Activated CD8-positive, alpha-beta memory T cell treated with anti-CD3 and anti-CD28 coated beads for 24 hours (primary cell): Measurements from ENCODE around the gene ADI1.

Experiments used
- DNase-seq: peaks from one replicate; pipeline ENCODE4 v3.0.0-alpha.2; 2020

ADI1 gene

GRCh38 chr2:3461801-3462492 lies 57.4 kb downstream of the ADI1 start:
- no peak for DNase-seq

DNA sequence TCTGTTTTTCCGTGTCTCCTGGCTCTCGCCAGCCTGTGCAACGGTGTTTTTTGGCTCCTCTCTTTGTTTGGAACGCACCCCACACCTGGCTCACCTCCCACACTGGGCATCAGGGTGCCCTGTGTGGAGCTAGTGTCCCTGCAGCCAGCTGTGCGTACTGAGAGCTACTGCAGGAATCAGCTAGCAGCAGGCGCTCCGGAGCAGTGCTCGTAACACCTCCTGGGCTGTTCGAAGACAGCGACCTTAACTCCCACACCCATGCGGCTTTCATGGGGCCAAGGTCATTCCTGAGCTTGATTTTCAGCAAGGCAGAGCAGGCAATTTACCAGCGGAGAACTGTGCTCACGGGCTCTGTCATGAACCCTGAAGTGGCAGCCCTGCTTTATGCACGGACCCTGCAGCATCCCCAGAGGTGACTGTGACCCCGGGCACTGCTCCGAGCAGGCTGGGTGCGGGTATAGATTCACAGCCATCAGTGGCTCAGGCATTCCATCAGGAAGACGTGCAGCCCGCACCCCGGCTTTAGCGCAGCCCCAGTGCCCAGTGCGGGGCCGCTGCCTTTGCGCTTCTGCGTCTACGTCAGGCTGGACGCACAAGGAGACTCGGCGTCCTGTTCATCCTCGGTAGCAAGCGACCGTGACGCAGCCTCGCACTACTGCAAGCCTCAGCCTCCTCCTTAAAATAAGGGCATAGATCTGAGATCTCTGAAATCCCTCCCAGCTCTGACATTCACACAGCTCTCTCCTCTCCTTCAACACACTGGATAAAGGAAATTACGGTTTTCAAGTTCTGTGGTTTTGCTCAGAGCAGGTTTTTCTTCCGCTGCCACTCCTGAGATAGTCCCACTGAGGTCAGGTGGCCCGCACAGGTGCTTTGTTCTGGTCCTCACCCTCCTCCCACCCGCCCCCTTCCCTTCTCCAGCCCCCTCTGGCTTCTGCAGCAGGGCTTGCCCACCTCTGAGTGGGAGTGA lies 58.2 kb downstream of the ADI1 start:
- no peak for DNase-seq

DNA sequence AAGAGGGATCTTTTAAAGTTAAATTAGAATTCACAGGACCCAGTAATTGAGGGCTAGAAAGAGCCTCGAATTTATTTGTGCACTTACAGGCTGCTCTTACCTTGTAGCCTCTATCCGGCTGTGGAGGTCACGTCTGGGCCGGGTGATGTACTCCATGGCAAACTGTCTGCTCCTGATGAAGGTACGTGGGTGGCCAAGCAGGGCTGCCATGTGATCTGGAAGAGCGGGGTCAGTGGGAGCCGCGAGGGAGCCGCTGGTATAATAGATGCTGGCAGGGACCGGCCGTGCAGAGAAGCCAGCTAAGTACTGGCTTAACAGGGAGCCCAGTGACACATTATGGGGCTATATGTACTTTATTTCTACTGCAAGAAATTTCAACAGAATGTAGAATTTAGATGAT lies 59.2 kb downstream of the ADI1 start:
- DNase-seq, result no peak

DNA sequence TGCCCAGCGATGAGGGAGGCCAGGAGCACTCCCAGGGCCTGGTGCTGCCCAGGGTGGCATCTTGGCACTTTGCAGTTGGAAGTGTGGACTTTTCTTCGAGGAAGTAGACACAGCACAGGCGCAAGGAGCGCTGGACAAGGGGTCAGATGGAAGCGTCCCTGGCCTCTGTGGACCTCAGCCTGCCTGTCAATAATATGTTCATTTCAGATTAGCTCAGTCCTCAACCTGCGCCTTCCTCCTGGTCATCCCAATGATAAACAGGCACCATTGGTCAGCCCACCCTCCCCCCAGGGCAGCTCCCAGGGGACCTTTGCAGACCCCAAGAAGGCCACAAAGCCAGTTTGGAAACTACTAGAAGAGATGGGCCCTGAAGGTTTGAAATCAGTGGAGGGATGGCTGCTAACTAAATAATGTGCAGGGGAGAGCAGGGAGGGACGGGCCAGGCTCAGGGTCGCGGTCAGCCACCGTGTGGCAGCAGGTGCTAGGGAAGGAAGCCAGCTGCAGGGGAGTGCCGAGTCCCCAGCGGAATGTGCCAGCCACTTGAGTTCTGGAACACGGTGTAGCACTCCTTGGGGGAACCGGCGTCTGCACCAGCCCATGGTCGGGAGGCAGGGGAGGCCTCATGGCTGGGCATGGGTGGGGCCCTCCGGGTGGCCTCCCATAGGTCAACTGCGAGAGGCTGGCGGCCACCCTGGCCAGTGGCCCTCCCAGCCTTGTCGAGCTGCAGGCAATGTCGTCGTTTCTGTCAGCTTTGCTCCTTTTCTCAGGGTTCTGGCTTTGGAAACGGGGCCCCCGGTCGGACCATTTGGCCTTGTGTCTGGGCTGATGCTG lies 59.9 kb downstream of the ADI1 start:
- DNase-seq, result no peak

- DNase-seq, result no peak
These were observed 60.7 kb downstream of the ADI1 start for GRCh38 chr2:3458396-3459184.

DNA sequence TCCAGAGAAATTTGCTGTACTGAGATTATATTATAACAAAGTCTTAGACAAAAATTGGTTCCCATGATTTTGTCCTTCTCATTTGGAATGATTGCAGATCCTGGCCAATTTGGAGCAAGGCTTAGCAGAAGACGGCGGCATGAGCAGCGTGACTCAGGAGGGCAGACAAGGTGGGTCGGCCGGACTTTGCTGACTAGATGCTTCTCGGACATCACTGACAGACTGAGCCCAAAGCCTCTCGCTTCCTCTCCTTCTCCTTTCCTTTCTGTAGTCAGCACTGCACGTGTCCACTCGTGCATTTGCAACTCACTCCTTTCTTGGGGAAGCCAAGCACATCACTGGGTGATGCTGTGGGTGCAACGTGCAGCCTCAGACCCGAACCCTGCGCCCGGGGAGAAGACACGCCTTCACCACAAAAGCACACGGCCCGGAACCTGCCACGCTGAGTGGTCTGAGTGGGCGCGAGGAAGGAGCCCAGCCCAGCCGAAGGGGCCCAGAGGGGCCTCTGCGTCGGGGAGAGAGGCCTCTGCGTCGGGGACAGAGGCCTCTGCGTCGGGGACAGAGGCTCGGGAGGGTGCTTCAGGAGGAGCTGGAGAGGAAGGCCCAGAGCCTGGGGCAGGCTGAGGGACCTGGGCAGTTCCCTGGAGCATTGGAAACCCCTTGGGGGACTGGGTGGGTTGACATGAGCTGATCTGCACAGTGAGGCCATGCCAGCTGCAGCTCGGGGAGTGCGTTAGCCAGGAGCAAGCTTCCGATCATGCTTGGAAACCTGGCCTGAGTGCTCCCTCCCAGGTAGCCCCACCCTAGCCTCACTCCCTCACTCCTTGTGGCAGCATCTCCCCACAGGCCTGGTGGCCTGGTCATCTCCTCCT lies 61.6 kb downstream of the ADI1 start:
- no peak for DNase-seq

DNA sequence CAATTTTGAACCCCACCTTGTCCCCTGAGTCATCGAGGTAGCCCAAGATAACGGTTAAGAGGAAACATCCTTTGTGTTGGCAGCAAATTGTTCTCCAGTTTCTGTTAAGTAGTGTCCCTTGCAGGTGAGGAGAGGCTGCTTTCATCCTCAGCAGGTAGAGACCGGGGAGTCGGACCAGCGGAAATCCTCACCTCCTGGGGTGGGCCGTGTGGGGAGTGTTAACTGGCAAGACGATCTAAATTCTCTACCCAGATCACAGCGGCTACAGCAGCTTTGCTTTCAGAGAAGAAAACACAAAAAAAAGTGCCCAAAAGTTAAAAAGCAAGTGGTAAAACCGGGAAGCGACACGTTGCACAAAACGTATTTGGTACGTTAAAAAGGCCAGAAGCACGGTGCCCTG lies 63.2 kb downstream of the ADI1 start:
- peak; percentile 15 for DNase-seq

GRCh38 chr2:3454802-3455201 lies 64.5 kb downstream of the ADI1 start:
- DNase-seq, result peak; percentile 46

DNA sequence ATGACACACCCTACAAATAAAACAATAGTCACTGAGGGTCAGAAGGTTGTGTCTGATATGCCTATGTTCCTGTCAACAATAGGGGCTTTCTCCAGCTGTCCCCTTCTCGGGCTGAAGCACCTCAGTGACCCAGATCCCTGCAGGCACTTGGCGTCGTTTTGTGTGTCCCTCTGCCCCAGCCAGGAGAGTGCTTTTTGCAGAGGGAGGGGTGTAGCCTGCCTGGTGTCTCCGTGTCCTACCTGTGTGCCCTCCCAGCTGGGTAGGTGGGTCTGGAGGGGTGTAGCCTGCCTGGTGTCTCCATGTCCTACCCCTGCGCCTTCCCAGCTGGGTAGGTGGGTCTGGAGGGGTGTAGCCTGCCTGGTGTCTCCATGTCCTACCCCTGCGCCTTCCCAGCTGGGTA lies 65.3 kb downstream of the ADI1 start:
- DNase-seq, result peak; percentile 15

GRCh38 chr2:3453190-3453999 lies 65.9 kb downstream of the ADI1 start:
- DNase-seq, result peak; percentile 35

DNA sequence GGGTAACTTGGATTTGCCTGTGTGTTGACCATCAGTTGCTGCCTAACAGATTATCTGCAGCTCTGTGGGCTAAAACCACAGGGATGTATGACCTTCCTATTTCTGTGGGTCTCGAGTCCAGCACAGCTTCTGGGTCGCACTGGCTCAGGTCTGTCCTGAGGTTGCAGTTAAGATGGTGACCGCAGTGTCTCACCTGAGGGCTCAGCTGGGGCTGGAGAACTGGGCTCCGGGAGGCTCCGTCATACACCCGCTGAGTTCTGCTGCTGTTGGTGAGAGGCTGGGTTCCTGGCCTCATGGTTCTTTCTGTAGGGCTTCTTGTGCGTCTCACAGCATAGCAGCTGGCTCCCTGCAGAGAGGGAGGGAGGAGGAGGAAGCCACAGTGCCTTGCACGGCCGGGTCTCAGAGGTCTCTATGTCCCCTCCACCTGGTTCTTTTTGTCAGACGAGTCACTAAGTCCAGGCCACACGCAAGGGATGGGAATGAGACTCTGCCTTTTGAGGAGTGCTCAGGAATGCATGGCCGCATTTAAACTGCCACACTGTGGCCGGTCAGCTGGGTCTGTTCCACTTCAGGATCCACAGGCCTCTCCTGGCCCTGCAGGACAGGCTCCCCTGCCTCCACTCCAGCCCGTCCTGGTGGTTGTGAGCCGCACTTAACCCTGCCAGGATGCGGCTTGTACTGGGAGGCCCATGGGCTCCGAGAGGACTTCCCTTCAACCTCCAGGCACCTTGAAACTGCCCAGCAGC lies 67.2 kb downstream of the ADI1 start:
- DNase-seq, result peak; percentile 41

DNA sequence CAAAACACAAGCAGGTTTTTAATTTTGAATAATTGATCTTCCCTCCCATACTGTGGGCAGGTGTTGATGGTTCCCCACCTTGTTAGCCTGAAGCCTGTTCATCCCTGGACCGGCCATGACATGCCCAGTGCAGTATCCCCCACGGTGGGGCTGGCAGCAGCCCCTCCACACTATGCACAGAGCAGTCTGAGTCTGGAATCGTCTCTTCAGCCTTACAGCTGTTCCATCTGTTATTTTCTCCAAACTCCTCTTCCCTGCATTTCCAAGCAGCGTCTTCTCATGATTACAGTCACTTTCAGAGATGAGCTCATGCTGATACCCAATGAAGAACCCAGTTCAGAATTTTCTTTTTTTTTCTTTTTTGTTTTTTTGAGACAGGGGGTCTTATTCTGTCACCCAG lies 68.2 kb downstream of the ADI1 start:
- DNase-seq, result peak; percentile 15

- peak; percentile 33 for DNase-seq
These were observed 68.8 kb downstream of the ADI1 start for GRCh38 chr2:3450385-3451010.

GRCh38 chr2:3449936-3450335 lies 69.4 kb downstream of the ADI1 start:
- peak; percentile 49 for DNase-seq

GRCh38 chr2:3449086-3449485 lies 70.2 kb downstream of the ADI1 start:
- no peak for DNase-seq

- peak; percentile 15 for DNase-seq
These were observed 70.9 kb downstream of the ADI1 start for GRCh38 chr2:3448441-3448911.

DNA sequence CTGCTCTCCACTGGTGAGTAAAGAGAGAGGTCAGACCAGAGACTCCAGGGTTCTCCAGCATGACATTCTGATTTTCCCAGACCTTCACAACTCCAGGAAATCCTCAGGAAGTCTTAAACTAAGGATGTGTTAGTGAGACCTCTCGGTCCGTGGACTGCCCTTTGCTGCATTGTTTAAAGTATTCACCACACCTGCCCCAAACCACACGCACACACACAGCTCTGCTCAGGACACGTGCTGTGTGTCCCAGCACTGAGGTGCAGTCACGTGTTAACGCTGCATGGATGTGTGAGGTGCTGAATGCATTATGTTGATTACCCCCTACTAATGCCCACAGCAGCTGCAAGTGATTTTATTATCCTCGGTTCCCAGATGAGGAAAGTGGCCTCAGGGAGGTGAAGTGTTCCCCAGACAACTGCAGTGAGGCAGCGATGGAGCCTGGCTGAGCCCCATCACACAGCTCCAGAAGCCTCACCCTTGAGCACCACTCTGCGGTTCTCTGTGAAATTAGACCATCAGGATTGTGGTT lies 71.5 kb downstream of the ADI1 start:
- DNase-seq, result peak; percentile 28
